ENCODE results near the gene POU2F1. TPM values are rescaled to one million over a fixed set of nuclear protein-coding genes. Genes with fewer than 3 reads are reported as not detected.

Gene POU2F1
- total RNA-seq (47.4 and 48.8 TPM in 2 replicates), polyA plus RNA-seq (5.2 and 11.1 TPM in 2 replicates), polyA minus RNA-seq (20.7 and 41.6 TPM in 2 replicates)
- 13.9 TPM for total RNA-seq (2013)

GRCh38 chr1:167220537-167221125 lies at the start of gene POU2F1:
TSS of gene POU2F1 (plus strand) at chr1:167220886. CDS start at chr1:167220898, 12 bp downstream.
- Histone ChIP-seq H3K79me2 (ENCODE audit: control insufficient read depth, insufficient read depth, low read length) (peaks cover 34% of the 10 kb centered on the region), H4K20me1 (ENCODE audit: control insufficient read depth, insufficient read depth, low read length, poor library complexity, severe bottlenecking) (no peaks in the 10 kb centered on the region), H3K9ac (ENCODE audit: low read length) (peak within 1 kb of the TSS; percentile 83), H2AFZ (ENCODE audit: insufficient read depth, low read depth, low read length, poor library complexity, severe bottlenecking) (peak within 1 kb of the TSS; percentile 86), H3K4me1 (ENCODE audit: control insufficient read depth in 2 of 2, insufficient read depth in 2 of 2, low read length in 2 of 2) (peaks cover 23 to 26% of the 10 kb centered on the region in 2 donors), H3K36me3 (replicated peaks in 1 of 2; ENCODE audit: control extremely low read depth in 1 of 2, control insufficient read depth in 1 of 2, extremely low read depth in 1 of 2, insufficient read depth in 2 of 2, low read length in 1 of 2) (no peaks in the 10 kb centered on the region), H3K9me3 (ENCODE audit: control extremely low read depth in 1 of 3, control insufficient read depth in 2 of 3, insufficient read depth in 1 of 3, low read length in 2 of 3) (peaks cover 2 to 5% (median 5%) of the 10 kb centered on the region in 3 donors), H3K27ac (ENCODE audit: low read length in 2 of 2) (peak within 1 kb of the TSS; percentile 92 to 96), H3K27me3 (replicated peaks in 1 of 4; ENCODE audit: control extremely low read depth in 1 of 4, control insufficient read depth in 3 of 4, insufficient read depth in 4 of 4, low read length in 3 of 4) (no peaks in the 10 kb centered on the region), H3K4me2 (replicated peaks; ENCODE audit: low read depth, low read length, poor library complexity, severe bottlenecking) (peak within 1 kb of the TSS; percentile 84), H3K4me3 (ENCODE audit: control extremely low read depth in 1 of 5, extremely low read depth in 1 of 5, insufficient read depth in 1 of 5, low read depth in 2 of 5, low read length in 4 of 5) (peak within 1 kb of the TSS; percentile 70 to 99 (median 88))
- intact Hi-C loops (cut with micrococcal nuclease), result loop anchor here (1.0 to 5.0 kb wide), 11 partner anchors 47 to 1453 kb away; partner anchors contain the start of genes CREG1, DCAF6, POGK and TMCO1
- Mint-ChIP-seq H3K9me3 (ENCODE audit: insufficient read depth) (no peaks in the 10 kb centered on the region), H3K4me1 (peaks cover 42% of the 10 kb centered on the region), H3K4me3 (peak within 1 kb of the TSS; percentile 93), H3K27me3 (no peaks in the 10 kb centered on the region), H3K27ac (peak within 1 kb of the TSS; percentile 98)
- ChIA-PET POLR2A (interaction anchor here (0.6 to 3.6 kb wide), 18 partner anchors 9 to 1590 kb away, joined by 3 to 13 read pairs (median 4); partner anchors contain the start of genes MGST3 and POGK), CTCF (interaction anchor here (0.5 to 2.8 kb wide), 32 partner anchors 9 to 715 kb away, joined by 3 to 15 read pairs (median 4); partner anchors contain the start of genes DCAF6, POGK and TADA1)
- TF ChIP-seq EZH2 (IDR thresholded peaks at IDR 0.05; ENCODE audit: borderline replicate concordance, insufficient read depth, low read depth, low read length, poor library complexity, severe bottlenecking), result no peak
- peak; percentile 61 for TF ChIP-seq CTCF (IDR thresholded peaks at IDR 0.05)
- ATAC-seq (ENCODE audit: low read depth) (peak; percentile 72), DNase-seq (peak; percentile 100)
- WGBS (ENCODE audit: insufficient coverage), result 0% methylated on average over 35 of the region's 53 CpGs

- Histone ChIP-seq H3K9me3 (ENCODE audit: control extremely low read depth in 1 of 3, control insufficient read depth in 2 of 3, insufficient read depth in 1 of 3, low read length in 2 of 3) (peaks cover 0 to 6% (median 0%) of the 10 kb centered on the region in 3 donors), H3K4me3 (ENCODE audit: control extremely low read depth in 1 of 5, extremely low read depth in 1 of 5, insufficient read depth in 1 of 5, low read depth in 2 of 5, low read length in 4 of 5) (no peak overlapping the region), H3K27ac (ENCODE audit: low read length in 2 of 2) (no peak overlapping the region), H4K20me1 (ENCODE audit: control insufficient read depth, insufficient read depth, low read length, poor library complexity, severe bottlenecking) (no peaks in the 10 kb centered on the region), H3K4me2 (replicated peaks; ENCODE audit: low read depth, low read length, poor library complexity, severe bottlenecking) (no peak overlapping the region), H3K79me2 (ENCODE audit: control insufficient read depth, insufficient read depth, low read length) (no peaks in the 10 kb centered on the region), H3K36me3 (replicated peaks in 1 of 2; ENCODE audit: control extremely low read depth in 1 of 2, control insufficient read depth in 1 of 2, extremely low read depth in 1 of 2, insufficient read depth in 2 of 2, low read length in 1 of 2) (no peaks in the 10 kb centered on the region), H2AFZ (ENCODE audit: insufficient read depth, low read depth, low read length, poor library complexity, severe bottlenecking) (no peak overlapping the region), H3K4me1 (ENCODE audit: control insufficient read depth in 2 of 2, insufficient read depth in 2 of 2, low read length in 2 of 2) (no peaks in the 10 kb centered on the region), H3K27me3 (replicated peaks in 1 of 4; ENCODE audit: control extremely low read depth in 1 of 4, control insufficient read depth in 3 of 4, insufficient read depth in 4 of 4, low read length in 3 of 4) (peaks cover 0 to 18% (median 5%) of the 10 kb centered on the region in 4 experiments), H3K9ac (ENCODE audit: low read length) (no peak overlapping the region)
- ChIA-PET CTCF (no interaction called here), POLR2A (no interaction called here)
- Mint-ChIP-seq H3K27ac (no peak overlapping the region), H3K27me3 (peaks cover 39% of the 10 kb centered on the region), H3K9me3 (ENCODE audit: insufficient read depth) (no peaks in the 10 kb centered on the region), H3K4me3 (no peak overlapping the region), H3K4me1 (no peaks in the 10 kb centered on the region)
- intact Hi-C loops (cut with micrococcal nuclease), result no loop called here
- WGBS (ENCODE audit: insufficient coverage), result 90% methylated on average over 4 of the region's 7 CpGs
- DNase-seq (no peak), ATAC-seq (ENCODE audit: low read depth) (no peak)
- no peak for TF ChIP-seq CTCF (IDR thresholded peaks at IDR 0.05)
- TF ChIP-seq EZH2 (IDR thresholded peaks at IDR 0.05; ENCODE audit: borderline replicate concordance, insufficient read depth, low read depth, low read length, poor library complexity, severe bottlenecking), result no peak
These were observed 49.3 kb upstream of the POU2F1 start for GRCh38 chr1:167171286-167171929.
